GM18519 (cell line): Measurements from ENCODE around the gene DLG1.
"Not testable (repeated sequence)": the region's sequence is repeated elsewhere in the genome, so short reads cannot be mapped to it uniquely, and the experiment has no call there.

Experiments
- ATAC-seq: cut with Tn5 transposase; IDR thresholded peaks from one replicate; pipeline ENCODE4 v1.9.1; 2021; ENCODE audit warnings: mild to moderate bottlenecking, moderate library complexity; ENCODE audit not compliant: unreplicated experiment, low FRiP score

The DLG1 gene

DNA sequence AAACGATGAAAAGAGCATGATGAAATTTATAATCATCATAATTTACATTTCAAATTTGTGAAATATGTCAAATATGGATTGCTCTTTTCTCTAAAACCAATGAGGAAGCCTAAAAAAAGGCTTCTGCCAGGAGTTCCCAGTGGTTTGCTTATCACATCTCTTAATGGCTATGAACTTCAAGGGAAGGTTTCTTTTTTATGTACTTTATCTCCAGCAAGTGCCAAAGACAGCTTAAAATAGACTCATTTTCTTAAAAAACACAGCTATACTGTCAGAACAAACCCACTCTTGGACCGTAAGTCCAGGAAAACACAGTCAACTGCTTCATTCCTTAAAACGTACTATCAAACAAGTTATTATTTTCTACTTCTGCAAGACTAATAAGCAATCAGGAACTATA is 80.2 kb downstream of the DLG1 start:
- ATAC-seq, result no peak

DNA sequence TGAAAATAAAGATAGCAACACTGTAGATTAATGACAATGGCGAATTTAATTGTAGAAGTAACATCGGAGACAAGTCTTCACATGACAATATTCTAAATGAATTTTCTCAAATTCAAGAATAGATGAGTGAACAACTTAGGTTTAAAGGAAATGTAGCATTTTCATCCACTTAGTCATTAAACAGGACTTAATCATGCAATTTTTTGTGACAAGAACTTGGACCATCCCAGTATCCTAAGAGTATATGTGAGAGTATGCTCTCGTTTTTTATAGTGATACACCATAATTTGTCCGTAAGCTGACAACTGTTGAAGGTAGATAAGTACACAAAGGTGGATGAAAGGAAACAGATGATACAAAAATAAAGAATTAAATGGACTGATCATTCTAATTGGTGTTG is 81.5 kb downstream of the DLG1 start:
- ATAC-seq, result no peak

- no peak for ATAC-seq
Measured at GRCh38 chr3:197216169-197216860, 82.1 kb downstream of the DLG1 start.

- no peak for ATAC-seq
Measured at GRCh38 chr3:197212290-197212689, 86.1 kb downstream of the DLG1 start.

GRCh38 chr3:197211698-197212097 is 86.7 kb downstream of the DLG1 start:
- ATAC-seq, result not testable (repeated sequence)

DNA sequence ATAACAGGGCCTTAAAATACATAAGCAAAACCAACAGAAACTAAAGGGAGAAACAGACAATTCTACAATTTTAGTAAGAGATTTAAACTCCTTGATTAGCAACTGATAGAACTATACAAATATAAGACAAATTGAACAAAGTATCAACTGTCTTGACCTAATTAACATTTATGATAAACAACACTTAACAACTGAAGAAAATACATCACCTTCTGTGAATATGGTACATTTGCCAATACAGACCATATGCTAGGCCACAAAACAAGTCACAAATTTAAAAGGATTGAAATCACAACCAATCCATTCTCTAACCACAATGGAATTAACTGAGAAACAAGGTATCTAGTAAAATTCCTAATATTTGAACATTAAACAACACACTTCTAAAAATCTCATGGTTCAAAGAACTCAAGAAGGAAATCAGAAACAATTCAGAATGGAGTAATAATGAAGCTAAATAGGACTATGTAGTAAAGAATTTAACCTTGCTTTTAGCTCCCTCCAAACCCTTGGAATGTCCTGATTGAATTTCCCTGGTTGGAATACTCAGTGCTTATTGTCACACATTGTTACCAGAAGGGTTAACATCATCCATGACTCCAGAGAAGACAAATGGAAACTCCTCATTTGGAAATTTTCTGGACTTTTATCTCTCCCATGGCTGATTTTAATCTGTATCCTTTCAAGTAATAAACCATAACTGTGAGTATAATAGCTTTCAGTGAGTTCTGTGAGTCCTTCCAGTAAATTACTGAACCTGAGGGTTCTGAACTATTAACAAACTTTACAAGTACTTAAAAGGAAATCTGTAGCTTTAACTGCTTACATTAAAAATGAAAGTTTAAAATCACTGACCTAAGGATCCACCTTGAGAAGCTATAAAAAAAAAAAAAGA is 88.8 kb downstream of the DLG1 start:
- ATAC-seq, result no peak

DNA sequence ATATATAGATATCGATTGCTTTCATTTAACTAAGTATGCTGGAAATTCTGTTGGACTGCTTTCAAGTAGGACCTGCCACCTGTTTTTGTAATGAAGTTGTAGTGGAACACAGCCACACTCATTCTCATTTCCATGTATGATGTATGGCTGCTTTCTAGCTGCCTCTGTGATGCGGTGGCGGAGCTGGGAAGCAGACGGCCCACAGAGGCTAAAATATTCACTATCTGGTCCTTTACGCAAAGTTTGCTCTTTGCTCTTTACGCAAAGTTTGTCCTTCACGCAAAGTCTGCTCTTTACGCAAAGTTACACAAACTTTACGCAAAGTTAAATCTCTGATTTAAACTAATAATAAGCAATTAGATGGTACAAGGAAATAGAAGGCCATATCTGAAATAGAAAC is 91.5 kb downstream of the DLG1 start:
- no peak for ATAC-seq

DNA sequence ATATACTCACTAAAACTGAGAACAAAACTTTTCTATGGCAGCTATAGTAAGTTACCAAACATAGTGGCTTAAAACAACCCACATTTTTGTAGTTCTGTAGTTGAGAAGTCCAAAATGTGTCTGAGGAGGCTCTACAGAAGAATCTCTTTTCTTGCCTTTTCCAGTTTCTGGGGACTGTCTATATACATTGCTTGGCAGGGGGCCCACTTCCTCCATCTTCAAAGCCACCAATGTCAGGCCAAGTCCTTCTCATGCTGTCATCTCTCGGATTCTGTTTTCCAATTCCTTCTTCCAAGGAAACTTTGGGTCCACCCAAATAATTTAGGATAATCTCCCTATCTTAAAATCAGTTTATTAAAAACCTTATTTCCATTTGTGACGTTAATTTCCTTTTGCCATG is 92.7 kb downstream of the DLG1 start:
- ATAC-seq, result no peak

DNA sequence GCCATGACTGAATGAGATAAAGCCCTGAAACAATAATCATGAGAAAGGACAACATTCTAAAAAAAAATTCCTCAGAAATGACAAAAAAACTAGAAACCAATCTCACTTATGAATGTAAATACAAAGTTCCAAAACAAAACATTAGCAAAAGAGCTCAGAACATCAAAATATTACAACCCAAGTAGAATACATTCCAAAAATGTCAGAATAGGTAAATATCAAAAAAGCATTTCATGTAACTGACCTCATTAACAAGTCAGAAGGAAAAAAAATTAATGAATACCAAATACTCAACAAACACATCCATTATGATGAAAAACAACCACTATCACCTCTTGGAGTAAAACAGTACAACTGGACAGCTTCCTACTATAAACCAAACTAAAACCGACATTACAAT is 93.1 kb downstream of the DLG1 start:
- ATAC-seq, result no peak

- no peak for ATAC-seq
Measured at GRCh38 chr3:197204736-197205135, 93.7 kb downstream of the DLG1 start.

DNA sequence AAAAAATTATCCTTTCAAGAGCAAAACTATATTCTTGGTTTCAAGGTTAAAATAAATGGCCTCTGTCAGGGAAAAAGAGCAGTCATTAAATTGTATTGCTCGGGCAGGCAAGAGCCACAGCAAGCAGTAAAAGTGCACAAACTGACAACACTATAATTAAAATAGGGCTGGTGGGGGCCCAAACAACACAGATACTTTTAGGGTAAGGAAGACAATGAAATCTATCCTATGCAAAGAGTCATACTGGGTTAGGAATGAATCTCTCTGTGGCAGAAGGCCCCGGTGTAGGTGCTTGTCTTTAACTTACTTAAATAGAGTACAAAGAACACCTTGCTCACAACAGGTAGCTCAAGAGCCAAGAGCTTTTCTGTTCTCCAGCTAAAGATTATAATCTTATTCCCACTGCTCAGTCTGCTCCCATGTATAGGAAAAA is 94.7 kb downstream of the DLG1 start:
- ATAC-seq, result no peak

DNA sequence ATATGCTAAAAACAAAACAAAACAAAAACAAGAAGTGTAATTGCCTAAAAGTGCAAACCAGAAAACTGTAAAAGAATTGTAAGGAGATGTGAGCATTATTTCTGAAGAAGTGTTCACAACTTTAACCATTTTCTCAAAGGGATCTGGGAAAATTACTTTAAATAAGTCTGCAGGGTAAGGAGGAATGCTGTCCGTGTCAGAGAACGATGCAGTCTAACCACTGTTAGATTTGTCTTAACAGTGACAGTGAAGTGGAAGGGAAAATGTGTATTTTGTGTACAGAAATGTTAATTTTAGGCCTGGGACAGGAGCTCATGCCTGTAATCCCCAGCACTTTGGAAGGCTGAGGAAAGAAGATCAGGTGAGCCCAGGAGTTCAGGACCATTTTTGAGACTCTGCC is 95.7 kb downstream of the DLG1 start:
- no peak for ATAC-seq

DNA sequence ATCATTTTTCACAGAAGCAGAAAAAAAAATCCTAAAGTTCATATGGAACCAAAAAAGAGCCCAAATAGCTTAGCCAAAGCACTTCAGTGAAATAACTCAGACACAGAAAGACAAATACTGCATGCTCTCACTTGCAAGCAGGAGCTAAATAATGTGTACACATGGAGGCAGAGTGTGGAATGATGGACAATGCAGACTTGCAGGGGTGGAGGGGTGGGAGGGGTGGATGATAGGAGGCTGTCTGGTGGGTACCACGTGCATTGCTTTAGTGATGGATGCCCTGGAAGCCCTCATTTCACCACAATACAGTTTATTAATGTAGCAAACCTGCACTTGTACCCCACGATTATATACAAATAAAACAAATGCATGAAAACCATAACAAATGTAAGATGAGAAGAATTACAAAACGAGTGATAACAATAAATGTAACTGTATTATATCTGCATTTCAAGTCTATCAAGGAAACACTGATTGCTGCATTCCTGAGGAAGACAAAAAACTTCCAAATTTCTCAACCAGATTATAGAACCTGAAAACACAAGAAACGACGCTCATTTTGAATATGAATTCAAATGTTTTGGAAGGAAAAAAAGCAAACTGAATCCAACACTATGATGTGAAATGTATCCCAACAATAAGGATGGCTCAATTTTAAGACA is 96.5 kb downstream of the DLG1 start:
- no peak for ATAC-seq

- ATAC-seq, result not testable (repeated sequence)
Measured at GRCh38 chr3:197200856-197201255, 97.6 kb downstream of the DLG1 start.

GRCh38 chr3:197197334-197197733 is 101.1 kb downstream of the DLG1 start:
- no peak for ATAC-seq

GRCh38 chr3:197196192-197196591 is 102.2 kb downstream of the DLG1 start:
- no peak for ATAC-seq

DNA sequence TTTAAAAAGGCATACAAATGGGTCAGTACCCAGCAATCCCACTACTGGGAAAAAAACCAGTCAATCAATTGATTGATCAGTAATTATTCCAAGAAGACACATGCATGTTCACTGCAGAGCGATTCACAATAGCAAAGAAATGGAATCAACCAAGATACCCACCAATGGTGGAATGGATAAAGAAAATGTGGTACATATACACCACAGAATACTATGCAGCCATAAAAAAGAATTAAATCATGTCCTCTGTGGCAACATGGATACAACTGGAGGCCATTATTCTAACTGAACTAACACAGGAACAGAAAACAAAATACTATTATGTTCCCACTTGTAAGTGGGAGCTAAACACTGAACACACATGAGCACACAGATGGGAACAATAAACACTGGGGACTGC is 103.1 kb downstream of the DLG1 start:
- ATAC-seq, result no peak

- not testable (repeated sequence) for ATAC-seq
Measured at GRCh38 chr3:197193759-197194158, 104.7 kb downstream of the DLG1 start.

GRCh38 chr3:197191897-197192296 is 106.5 kb downstream of the DLG1 start:
- no peak for ATAC-seq

GRCh38 chr3:197189623-197190022 is 108.8 kb downstream of the DLG1 start:
- no peak for ATAC-seq

DNA sequence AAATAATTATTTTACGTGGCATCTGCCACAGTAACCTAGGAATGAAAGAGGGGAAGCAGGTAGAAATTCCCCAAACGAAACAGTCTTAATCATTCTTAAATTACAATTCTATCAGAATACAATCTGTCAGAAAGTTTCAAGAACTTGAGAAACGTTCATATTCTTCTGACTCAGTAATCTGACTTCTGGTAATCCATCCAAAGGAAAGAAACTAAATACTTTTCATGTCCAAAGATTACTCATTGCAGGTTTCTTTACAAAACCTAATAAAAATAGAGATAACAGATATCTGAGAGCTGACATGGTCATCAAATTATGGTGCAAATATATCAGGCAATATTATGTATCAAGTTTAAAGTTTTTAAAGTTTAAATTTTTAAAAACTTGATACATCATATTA is 109.4 kb downstream of the DLG1 start:
- no peak for ATAC-seq
